PC-3 (cell line): ENCODE data around the gene ADORA3. TPM values are rescaled to one million over a fixed set of nuclear protein-coding genes. Genes with fewer than 3 reads are reported as not detected.
A peak's percentile ranks its signal among the peaks of the same experiment; 100 is the strongest.

Experiments used
- ATAC-seq: fragments of 200-7000 bp; cut with Tn5 transposase; 2 replicates; pipeline ENCODE4 v1.9.1; 2020; ENCODE audit warnings: mild to moderate bottlenecking, moderate library complexity
- BruUV-seq: library from RNA; stranded (reverse); fragments of 400-500 nt; replicated peaks from 2 replicates; lab custom pipeline; 2021; lab: Mats Ljungman, UMichigan
- CTCF ChIA-PET: fragments of 300-600 bp; sonication (Branson Sonifier 250); formaldehyde crosslinking; loops from one replicate; lab custom pipeline; 2022; ENCODE audit warnings: antibody characterized with exemption; lab: Charles Lee
- POLR2A ChIA-PET: fragments of 300-600 bp; sonication (Branson Sonifier 250); formaldehyde crosslinking; loops from one replicate; lab custom pipeline; 2022; ENCODE audit warnings: antibody characterized with exemption; ENCODE audit not compliant: unreplicated experiment; lab: Charles Lee
- DNase-seq: peaks from one replicate; pipeline ENCODE4 v3.0.0-alpha.2; 2015
- H2AFZ ChIP-seq: fragments of 300-600 bp; sonication (generic); 2 replicates; pipeline ENCODE4 v1.6.0; 2016; ENCODE audit warnings: antibody characterized with exemption, low read length
- H3F3A ChIP-seq: fragments of 300-600 bp; sonication (generic); one replicate; pipeline ENCODE4 v1.6.0; 2017; ENCODE audit warnings: antibody characterized with exemption, low read length, control low read depth, mild to moderate bottlenecking; ENCODE audit not compliant: unreplicated experiment
- H3K27ac ChIP-seq: fragments of 300-600 bp; sonication (generic); 2 replicates; pipeline ENCODE4 v1.5.1; 2016; ENCODE audit warnings: mild to moderate bottlenecking, low read length
- H3K27me3 ChIP-seq: fragments of 300-600 bp; sonication (generic); 2 replicates; pipeline ENCODE4 v1.6.1; 2016; ENCODE audit warnings: low read length, mixed read lengths
- H3K36me3 ChIP-seq: fragments of 300-600 bp; sonication (generic); 2 replicates; pipeline ENCODE4 v1.6.1; 2016; ENCODE audit warnings: low read depth, mixed run types, low read length, mixed read lengths
- H3K4me1 ChIP-seq: fragments of 300-600 bp; sonication (generic); 2 replicates; pipeline ENCODE4 v1.5.1; 2016; ENCODE audit warnings: low read length; ENCODE audit not compliant: insufficient read depth
- H3K4me2 ChIP-seq: fragments of 300-600 bp; sonication (generic); 2 replicates; pipeline ENCODE4 v1.6.0; 2016; ENCODE audit warnings: low read length
- H3K4me3 ChIP-seq: fragments of 300-600 bp; sonication (generic); 2 replicates; pipeline ENCODE4 v1.5.1; 2016; ENCODE audit warnings: mild to moderate bottlenecking, low read length, mixed read lengths
- H3K79me2 ChIP-seq: fragments of 300-600 bp; sonication (generic); 2 replicates; pipeline ENCODE4 v1.6.1; 2017; ENCODE audit warnings: low read length, mixed read lengths
- H3K9ac ChIP-seq: fragments of 300-600 bp; sonication (generic); 2 replicates; pipeline ENCODE4 v1.6.0; 2016; ENCODE audit warnings: mild to moderate bottlenecking, low read length
- H3K9me2 ChIP-seq: fragments of 300-600 bp; sonication (generic); replicated peaks from 2 replicates; pipeline ENCODE4 v1.6.1; 2016; ENCODE audit warnings: mixed run types, low read length, mixed read lengths
- H3K9me3 ChIP-seq: fragments of 300-600 bp; sonication (generic); 2 replicates; pipeline ENCODE4 v1.6.1; 2016; ENCODE audit warnings: low read length, mixed read lengths
- H4K20me1 ChIP-seq: fragments of 300-600 bp; sonication (generic); 2 replicates; pipeline ENCODE4 v1.6.1; 2016; ENCODE audit warnings: low read length, mixed read lengths
- EZH2 ChIP-seq: fragments of 300-600 bp; sonication (generic); IDR thresholded peaks from one replicate; pipeline ENCODE4 v1.6.1; 2017; ENCODE audit warnings: antibody characterized with exemption, mild to moderate bottlenecking, low read length; ENCODE audit not compliant: unreplicated experiment
- EZH2phosphoT487 ChIP-seq: fragments of 300-600 bp; sonication (generic); IDR thresholded peaks from 2 replicates; pipeline ENCODE4 v1.6.1; 2018; ENCODE audit warnings: mild to moderate bottlenecking, antibody characterized with exemption, low read length, borderline replicate concordance
- intact Hi-C: fragments of 100-400 bp; cut with micrococcal nuclease; formaldehyde crosslinking; loops from 2 replicates; pipeline ENCODE4 v1.9.0; 2023
- total RNA-seq: library from RNA; depleted of rRNA; stranded (reverse); fragments of >200 nt; gene quantifications from 2 replicates; pipeline ENCODE4 v1.2.3, GENCODE V29; 2014
- TF ChIP-seq, protein P1 (sequence below): fragments of 300-600 bp; sonication (generic); conservative IDR thresholded peaks from 2 replicates; pipeline ENCODE4 v1.5.1; 2017; ENCODE audit warnings: antibody characterized with exemption, low read depth, mild to moderate bottlenecking, low read length

The ADORA3 gene
- total RNA-seq, 1 experiment from 2014 or later = not detected

DNA sequence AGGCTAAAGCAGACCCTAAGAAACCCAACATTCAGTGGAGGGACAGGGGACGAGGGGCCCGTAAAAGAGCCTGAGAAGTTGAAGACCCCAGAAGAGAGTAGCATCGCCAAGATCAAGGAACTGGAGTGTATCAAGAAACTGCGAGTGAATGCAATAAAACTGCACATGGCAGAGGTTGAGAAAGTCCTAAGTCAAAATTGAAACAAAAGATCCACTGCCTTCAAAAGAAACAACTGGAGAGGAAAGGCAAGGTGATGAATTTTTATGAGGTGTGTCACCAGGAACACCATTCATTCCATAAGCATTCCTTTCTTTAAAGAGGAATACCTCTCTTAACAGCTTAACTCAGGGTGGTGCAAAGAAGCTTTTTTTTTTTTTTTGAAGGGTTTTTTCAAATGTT is 38.3 kb upstream of the ADORA3 start:
- ATAC-seq = peak; percentile 95
- H3K27ac ChIP-seq = no peak overlapping the region
- H3K4me1 ChIP-seq = peaks cover 23% of the 10 kb centered on the region
- no peak overlapping the region for H3K4me3 ChIP-seq
- ChIA-PET CTCF (no interaction called here), POLR2A (interaction anchor here (0.6 kb wide), 3 partner anchors 19 to 78 kb away, joined by 3 to 6 read pairs (median 5); partner anchors contain the start of gene RAP1A)
- H3K9me3 ChIP-seq = no peaks in the 10 kb centered on the region
- TF ChIP-seq, protein P1, sequence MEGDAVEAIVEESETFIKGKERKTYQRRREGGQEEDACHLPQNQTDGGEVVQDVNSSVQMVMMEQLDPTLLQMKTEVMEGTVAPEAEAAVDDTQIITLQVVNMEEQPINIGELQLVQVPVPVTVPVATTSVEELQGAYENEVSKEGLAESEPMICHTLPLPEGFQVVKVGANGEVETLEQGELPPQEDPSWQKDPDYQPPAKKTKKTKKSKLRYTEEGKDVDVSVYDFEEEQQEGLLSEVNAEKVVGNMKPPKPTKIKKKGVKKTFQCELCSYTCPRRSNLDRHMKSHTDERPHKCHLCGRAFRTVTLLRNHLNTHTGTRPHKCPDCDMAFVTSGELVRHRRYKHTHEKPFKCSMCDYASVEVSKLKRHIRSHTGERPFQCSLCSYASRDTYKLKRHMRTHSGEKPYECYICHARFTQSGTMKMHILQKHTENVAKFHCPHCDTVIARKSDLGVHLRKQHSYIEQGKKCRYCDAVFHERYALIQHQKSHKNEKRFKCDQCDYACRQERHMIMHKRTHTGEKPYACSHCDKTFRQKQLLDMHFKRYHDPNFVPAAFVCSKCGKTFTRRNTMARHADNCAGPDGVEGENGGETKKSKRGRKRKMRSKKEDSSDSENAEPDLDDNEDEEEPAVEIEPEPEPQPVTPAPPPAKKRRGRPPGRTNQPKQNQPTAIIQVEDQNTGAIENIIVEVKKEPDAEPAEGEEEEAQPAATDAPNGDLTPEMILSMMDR = no peak
- TF ChIP-seq EZH2phosphoT487 (no peak), EZH2 (no peak)
- no peaks in the 10 kb centered on the region for H4K20me1 ChIP-seq
- peak overlapping the region; percentile 32 for H3K4me2 ChIP-seq
- DNase-seq = peak; percentile 69
- no peaks in the 10 kb centered on the region for H3F3A ChIP-seq
- no TSS peak for BruUV-seq
- H3K79me2 ChIP-seq = no peaks in the 10 kb centered on the region
- H3K9me2 ChIP-seq = peaks cover 5% of the 10 kb centered on the region; the same call in 1 of the 2 replicates
- H3K9ac ChIP-seq = no peak overlapping the region
- intact Hi-C loops = no loop called here
- H3K27me3 ChIP-seq = no peaks in the 10 kb centered on the region
- no peaks in the 10 kb centered on the region for H3K36me3 ChIP-seq
- H2AFZ ChIP-seq = peak overlapping the region; percentile 40

DNA sequence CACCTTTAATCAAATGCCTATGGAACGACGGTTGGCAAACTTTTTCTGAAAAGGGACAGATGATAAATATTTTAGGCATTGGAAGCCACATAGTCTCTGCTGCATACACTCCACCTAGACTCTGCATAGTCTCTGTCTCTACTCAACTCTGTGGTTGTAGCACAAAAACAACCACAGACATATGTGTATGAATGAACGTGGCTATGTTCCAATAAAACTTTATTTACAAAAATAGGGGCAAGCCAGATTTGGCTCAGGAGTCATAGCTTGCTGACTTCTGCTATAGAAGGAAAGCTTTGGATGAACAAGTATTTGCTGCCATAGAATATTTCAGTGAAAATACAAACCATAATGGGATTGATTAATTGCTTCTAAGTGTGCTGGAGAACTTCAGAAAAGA is 37.5 kb upstream of the ADORA3 start:
- H3K4me3 ChIP-seq = no peak overlapping the region
- POLR2A ChIA-PET = interaction anchor here (0.6 kb wide), 1 partner anchor 78 kb away, joined by 5 read pairs; the partner anchor contains the start of gene RAP1A
- no peaks in the 10 kb centered on the region for H3K27me3 ChIP-seq
- DNase-seq (no peak), ATAC-seq (no peak)
- H3K9me3 ChIP-seq = no peaks in the 10 kb centered on the region
- no TSS peak for BruUV-seq
- no peak overlapping the region for H3K27ac ChIP-seq
- CTCF ChIA-PET = no interaction called here
- H3K36me3 ChIP-seq = no peaks in the 10 kb centered on the region
- peaks cover 5% of the 10 kb centered on the region; the same call in 1 of the 2 replicates for H3K9me2 ChIP-seq
- no peak overlapping the region for H2AFZ ChIP-seq
- H3K9ac ChIP-seq = no peak overlapping the region
- no peaks in the 10 kb centered on the region for H4K20me1 ChIP-seq
- H3K79me2 ChIP-seq = no peaks in the 10 kb centered on the region
- TF ChIP-seq EZH2 = no peak
- TF ChIP-seq, protein P1 = no peak
- TF ChIP-seq EZH2phosphoT487 = no peak
- no peaks in the 10 kb centered on the region for H3F3A ChIP-seq
- intact Hi-C loops = no loop called here
- H3K4me1 ChIP-seq = peaks cover 23% of the 10 kb centered on the region
- H3K4me2 ChIP-seq = no peak overlapping the region

DNA sequence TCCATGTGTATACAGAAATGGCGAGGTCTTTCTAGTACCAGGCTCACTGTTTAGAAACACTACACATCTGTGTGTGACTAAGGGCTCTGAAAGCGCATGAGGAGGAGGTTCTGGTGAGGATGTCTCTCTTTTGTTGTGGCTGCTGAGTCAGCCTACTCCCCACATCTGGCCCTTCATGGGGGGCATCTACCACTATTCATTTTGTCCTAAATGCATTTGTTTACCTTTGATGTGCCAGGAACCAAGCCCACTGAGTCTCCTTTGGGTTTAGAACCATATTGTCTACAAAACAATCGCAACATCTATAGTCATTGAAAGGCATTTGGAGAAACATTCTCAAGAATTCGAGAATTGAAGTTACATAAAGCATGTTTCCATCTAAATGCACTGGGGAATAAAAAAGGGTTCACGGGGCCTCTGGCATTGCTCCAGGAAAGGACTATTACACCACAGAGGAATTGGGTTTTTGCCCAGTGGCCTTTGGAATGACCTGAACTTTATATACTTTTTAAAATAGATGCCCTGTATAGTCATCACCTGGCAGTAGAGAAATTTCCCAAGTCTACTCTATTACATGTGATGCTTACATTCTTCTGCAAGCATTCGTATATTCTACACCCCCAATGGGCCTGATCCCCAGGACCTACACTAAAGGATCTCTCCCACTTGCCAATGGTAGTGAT is 35.1 kb upstream of the ADORA3 start:
- TF ChIP-seq EZH2 = no peak
- no peak for TF ChIP-seq EZH2phosphoT487
- TF ChIP-seq, protein P1 = no peak
- ATAC-seq = no peak

More for the DNA sequence above, 35.1 kb upstream of the ADORA3 start:
- Histone ChIP-seq H2AFZ (no peak overlapping the region), H3K4me2 (0 out of 2 replicates have a peak overlapping the region, but pooled peaks have one; percentile 4), H3K36me3 (no peaks in the 10 kb centered on the region), H4K20me1 (no peaks in the 10 kb centered on the region), H3K27ac (no peak overlapping the region), H3K9ac (no peak overlapping the region), H3K79me2 (no peaks in the 10 kb centered on the region), H3K9me3 (no peaks in the 10 kb centered on the region), H3K4me1 (peaks cover 23% of the 10 kb centered on the region), H3K9me2 (no peaks in the 10 kb centered on the region), H3K27me3 (no peaks in the 10 kb centered on the region), H3K4me3 (no peak overlapping the region), H3F3A (no peaks in the 10 kb centered on the region)
- intact Hi-C loops = no loop called here
- DNase-seq = peak; percentile 53
- BruUV-seq = no TSS peak
- POLR2A ChIA-PET = no interaction called here
- CTCF ChIA-PET = no interaction called here
